GM12874 (cell line): ENCODE results near the gene CDC42BPB.

Experiments used
- CTCF ChIP-seq: IDR thresholded peaks from 2 replicates; pipeline ENCODE4 v1.5.1; 2011; ENCODE audit warnings: low read depth, mild to moderate bottlenecking, control low read depth, low read length, moderate library complexity; ENCODE audit not compliant: insufficient read depth

CDC42BPB gene

DNA sequence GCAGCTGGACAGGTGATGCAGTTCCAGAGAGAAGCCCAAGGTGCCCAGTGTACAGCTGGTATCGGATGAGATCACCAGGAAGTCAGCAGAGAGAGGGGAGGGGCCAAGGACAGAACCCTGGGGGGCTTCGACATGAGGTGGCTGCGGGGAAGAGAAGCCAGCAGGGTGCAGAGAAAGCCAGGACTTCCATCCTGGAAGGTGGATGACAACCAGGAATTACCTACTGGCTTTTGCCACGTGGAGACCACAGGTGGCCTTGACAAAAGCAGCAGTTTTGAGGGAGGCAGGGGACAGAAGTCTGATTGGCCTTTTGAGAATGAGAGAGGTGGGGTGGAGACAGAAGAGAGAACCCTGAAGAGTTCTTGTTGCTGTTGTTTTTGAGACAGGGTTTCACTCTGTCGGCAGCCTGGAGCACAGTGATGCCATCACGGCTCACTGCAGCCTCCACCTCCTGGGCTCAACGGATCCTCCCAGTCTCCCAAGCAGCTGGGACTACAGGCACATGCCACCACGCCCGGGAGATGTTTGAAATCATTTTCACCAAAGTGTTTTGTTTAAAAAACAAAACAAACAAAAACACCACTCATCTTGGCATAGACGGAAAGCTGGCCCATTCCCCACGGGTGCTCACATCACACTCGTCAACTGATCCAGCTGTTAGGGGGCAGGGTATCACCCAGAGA, 35.2 kb downstream of the CDC42BPB start:
- no peak for TF ChIP-seq CTCF

GRCh38 chr14:103021684-103022001, 35.7 kb downstream of the CDC42BPB start:
- no peak for TF ChIP-seq CTCF

- no peak for TF ChIP-seq CTCF
These were observed 36.8 kb downstream of the CDC42BPB start for GRCh38 chr14:103020271-103021170.

DNA sequence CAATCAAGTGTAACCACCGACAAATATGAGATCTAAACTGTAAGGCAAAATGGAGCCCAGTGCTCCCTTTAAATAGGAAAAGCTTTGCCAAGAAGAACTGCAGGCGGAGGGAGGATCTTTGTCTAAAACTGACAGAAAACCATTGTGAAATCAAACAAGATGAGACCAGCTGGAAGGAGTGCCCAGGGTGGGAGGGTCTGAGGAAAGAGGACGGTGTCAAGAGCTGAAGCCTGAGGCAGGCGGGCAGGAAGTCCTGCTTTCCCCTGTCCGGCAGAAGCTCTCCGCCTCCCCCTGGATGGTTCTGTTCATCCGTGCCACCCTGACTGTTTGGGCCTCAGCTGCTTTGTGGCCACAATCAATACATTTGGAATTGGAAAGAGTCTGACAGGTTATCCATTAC, 37.5 kb downstream of the CDC42BPB start:
- no peak for TF ChIP-seq CTCF

GRCh38 chr14:103019236-103019635, 38.1 kb downstream of the CDC42BPB start:
- TF ChIP-seq CTCF, result no peak

DNA sequence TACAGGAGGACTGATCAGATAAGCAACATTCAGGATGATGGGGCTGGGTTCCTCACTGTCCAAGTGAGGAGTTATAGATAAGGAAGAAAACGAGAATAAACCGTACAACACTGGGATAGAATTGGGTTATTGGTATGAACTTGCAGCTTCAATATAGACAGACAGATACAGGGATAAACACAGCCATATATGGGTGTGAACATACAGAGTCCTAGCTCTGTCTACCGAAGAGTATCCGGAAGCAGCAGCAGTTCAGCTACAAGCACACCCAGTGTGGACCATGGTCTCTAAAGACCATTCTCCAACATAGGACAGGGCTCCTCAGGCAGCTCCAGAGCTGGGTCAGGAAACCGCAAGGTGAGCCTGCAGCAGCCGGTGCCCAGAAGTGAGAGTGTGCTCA, 40.8 kb downstream of the CDC42BPB start:
- no peak for TF ChIP-seq CTCF

DNA sequence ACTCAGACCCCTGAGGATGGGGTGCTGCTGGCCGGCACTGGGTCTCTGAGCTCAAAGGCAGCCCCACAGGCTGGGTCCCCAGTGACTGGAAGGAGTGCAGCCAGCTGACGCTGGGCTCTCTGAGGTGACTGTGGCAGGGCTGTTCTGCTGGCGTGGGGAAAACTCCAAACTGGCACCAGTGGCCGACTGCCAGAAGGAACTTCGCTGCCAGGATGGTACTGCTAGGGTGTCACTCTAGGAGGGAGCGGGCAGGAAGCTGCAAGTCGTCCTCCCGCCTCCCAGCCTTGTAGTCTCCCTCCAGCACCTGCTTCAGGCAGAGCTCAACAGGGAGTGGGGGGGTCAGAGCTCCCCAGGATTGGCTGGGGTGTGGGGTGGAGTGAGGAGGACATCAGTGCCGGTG, 41.3 kb downstream of the CDC42BPB start:
- no peak for TF ChIP-seq CTCF
